Measurements from ENCODE around the gene DMAC2. TPM values are rescaled to one million over a fixed set of nuclear protein-coding genes. Genes with fewer than 3 reads are reported as not detected.
"Not testable (repeated sequence)": the region's sequence is repeated elsewhere in the genome, so short reads cannot be mapped to it uniquely, and the experiment has no call there.

The DMAC2 gene
- polyA plus RNA-seq, 1 donor = 79.4 TPM

DNA sequence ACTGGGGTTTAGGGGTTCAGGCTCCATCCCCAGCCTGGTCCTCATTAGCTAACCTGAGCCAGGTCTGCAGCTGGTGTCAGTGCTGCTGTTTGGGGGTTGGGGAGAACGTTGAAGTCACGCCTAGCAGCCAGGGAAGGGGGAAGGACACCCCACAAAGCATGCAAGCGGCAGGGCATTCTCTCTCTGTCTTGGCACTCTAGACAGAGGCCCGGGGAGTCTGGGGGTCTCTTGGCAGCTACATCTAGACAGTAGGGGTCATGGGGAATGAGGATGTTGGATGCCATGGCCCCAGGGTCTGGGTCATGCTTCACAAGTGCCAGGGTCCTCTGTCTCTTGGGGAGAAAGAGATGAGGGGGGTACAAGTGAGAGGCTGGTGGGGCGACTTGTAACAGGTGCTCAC lies 5.9 kb upstream of the DMAC2 start:
- Histone ChIP-seq H3K4me3 (ENCODE audit: low read length) (no peak overlapping the region), H3K9me3 (ENCODE audit: control insufficient read depth, low read depth, low read length) (no peaks in the 10 kb centered on the region), H3K27me3 (ENCODE audit: control insufficient read depth, insufficient read depth, low read length) (no peaks in the 10 kb centered on the region), H3K4me1 (ENCODE audit: control insufficient read depth, insufficient read depth, low read length) (peaks cover 13% of the 10 kb centered on the region), H3K27ac (ENCODE audit: low read length) (no peak overlapping the region), H3K36me3 (ENCODE audit: control insufficient read depth, insufficient read depth, low read length) (no peaks in the 10 kb centered on the region)
- DNase-seq = no peak
- no CpG with 5 or more reads among the region's 5 CpGs for WGBS (ENCODE audit: insufficient coverage, low lambda C conversion rate)

DNA sequence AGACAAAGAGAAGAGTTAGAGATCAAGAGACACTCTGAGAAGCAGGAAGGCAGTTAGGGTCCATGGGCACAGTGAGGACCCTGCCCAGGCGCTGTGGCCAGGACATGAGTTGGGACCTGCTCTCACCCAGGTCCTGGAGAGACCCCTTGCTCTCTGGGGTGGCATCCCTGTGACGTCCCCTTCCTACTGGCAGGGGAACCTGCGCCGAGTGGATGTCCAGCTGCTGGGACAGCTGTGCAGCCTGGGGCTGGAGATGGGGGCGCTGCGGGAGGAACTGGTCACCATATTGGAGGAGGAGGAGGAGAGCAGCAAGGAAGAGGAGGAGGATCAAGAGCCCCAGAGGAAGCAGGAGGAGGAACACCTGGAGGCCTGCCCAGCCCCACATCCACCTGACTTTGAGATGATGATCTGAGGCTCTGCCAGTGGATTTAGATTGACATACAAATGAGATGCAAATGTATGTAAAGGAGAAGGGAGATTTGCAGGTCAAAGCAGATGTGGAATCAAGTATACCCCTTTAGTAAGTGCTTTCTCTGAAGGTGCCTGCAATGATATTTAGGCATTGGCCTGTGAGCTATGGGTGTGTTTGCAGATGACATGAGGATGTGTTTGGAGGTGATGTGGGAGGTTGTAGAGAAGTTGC lies 4.2 kb upstream of the DMAC2 start:
- Histone ChIP-seq H3K9me3 (ENCODE audit: control insufficient read depth, low read depth, low read length) (no peaks in the 10 kb centered on the region), H3K36me3 (ENCODE audit: control insufficient read depth, insufficient read depth, low read length) (no peaks in the 10 kb centered on the region), H3K4me3 (ENCODE audit: low read length) (peak overlapping the region; percentile 57), H3K27me3 (ENCODE audit: control insufficient read depth, insufficient read depth, low read length) (no peaks in the 10 kb centered on the region), H3K27ac (ENCODE audit: low read length) (peak overlapping the region; percentile 84), H3K4me1 (ENCODE audit: control insufficient read depth, insufficient read depth, low read length) (peaks cover 20% of the 10 kb centered on the region)
- DNase-seq = no peak
- WGBS (ENCODE audit: insufficient coverage, low lambda C conversion rate) = no CpG with 5 or more reads among the region's 6 CpGs

DNA sequence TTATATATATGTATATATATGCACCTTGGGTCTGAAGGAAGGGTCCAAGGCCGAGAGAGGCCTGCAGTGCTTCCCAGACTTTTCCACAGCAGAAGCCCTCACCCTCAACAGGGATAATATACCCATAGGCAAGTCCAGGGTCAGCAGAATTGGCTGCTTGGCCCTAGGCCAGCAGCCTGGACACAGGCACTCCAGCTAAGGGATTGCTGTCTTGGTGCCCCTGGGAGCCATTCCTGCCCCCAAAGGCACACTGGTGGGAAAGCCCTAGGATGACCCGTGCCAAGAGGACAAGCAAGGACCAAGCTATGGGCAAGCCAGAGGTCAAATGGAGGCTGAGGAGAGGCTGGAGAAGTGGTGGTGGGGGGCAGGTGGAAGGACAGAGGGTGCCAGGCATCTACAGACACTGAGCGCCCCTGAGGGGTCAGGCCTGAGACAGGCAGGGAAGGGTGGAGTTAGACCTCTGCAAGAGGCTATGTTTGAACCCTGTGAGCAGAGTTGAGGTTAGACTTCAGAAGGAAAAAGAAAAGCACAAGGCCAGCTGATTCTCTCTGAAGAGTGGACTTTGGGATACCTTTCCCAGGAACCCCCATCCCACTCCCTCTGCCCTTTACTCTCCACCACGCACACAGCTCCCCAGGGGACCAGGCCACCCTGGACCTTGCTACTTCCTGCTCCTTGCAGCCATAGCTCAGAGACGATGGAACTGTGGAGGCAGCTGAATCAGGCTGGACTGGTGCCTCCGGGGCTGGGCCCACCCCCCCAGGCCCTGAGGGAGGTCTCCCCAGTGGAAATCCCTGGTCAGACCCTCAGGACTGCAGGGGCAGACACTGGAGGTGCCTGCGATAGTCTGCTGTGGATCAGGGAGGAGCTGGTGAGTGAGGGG lies 3.0 kb upstream of the DMAC2 start, which contains the start of gene ERICH4:
ERICH4 (plus strand) TSS at position 684 of the 883 bp plus-strand sequence; CDS start at position 698, 14 bp downstream.
- DNase-seq = peak; percentile 91 to 95
- H3K4me3 ChIP-seq (ENCODE audit: low read length) = peak within 1 kb of the TSS; percentile 57
- 43% methylated on average over 1 of the region's 7 CpGs for WGBS (ENCODE audit: insufficient coverage, low lambda C conversion rate)
- peaks cover 3% of the 10 kb centered on the region for H3K36me3 ChIP-seq (ENCODE audit: control insufficient read depth, insufficient read depth, low read length)
- peaks cover 26% of the 10 kb centered on the region for H3K4me1 ChIP-seq (ENCODE audit: control insufficient read depth, insufficient read depth, low read length)
- H3K27ac ChIP-seq (ENCODE audit: low read length) = peak within 1 kb of the TSS; percentile 84
- no peaks in the 10 kb centered on the region for H3K9me3 ChIP-seq (ENCODE audit: control insufficient read depth, low read depth, low read length)
- H3K27me3 ChIP-seq (ENCODE audit: control insufficient read depth, insufficient read depth, low read length) = no peaks in the 10 kb centered on the region

DNA sequence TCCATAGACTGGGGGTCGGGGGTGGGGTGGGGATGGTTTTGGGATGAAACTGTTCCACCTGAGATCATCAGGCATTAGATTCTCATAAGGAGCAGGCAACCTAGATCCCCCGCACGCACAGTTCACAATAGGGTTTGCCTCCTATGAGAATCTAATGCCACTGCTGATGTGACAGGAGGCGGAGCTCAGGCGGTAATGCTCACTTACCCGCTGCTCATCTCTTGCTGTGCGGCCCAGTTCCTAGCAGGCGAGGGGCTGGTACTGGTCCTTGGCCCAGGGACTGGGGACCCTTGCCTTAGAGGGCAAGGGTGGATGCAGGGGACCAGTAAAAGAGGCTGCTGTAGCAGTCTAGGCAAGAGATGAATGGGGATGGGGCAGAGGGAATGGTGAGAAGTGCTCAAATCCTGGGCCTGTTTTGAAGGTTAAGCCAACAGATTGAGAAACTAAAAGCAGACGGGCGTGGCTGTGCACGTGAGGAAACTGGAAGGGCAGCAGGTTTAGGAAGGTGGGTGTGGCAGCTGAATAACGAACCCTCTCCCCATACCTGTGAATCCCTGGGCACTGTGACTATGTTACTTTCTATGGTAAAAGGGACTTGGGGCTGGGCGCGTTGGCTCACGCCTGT lies 1.7 kb upstream of the DMAC2 start:
- 100% methylated on average over 1 of the region's 15 CpGs for WGBS (ENCODE audit: insufficient coverage, low lambda C conversion rate)
- Histone ChIP-seq H3K27me3 (ENCODE audit: control insufficient read depth, insufficient read depth, low read length) (no peaks in the 10 kb centered on the region), H3K9me3 (ENCODE audit: control insufficient read depth, low read depth, low read length) (no peaks in the 10 kb centered on the region), H3K27ac (ENCODE audit: low read length) (peak overlapping the region; percentile 84), H3K4me1 (ENCODE audit: control insufficient read depth, insufficient read depth, low read length) (peaks cover 38% of the 10 kb centered on the region), H3K4me3 (ENCODE audit: low read length) (no peak overlapping the region), H3K36me3 (ENCODE audit: control insufficient read depth, insufficient read depth, low read length) (peaks cover 5% of the 10 kb centered on the region)
- DNase-seq = peak in 1 of 2 donors; percentile 69

DNA sequence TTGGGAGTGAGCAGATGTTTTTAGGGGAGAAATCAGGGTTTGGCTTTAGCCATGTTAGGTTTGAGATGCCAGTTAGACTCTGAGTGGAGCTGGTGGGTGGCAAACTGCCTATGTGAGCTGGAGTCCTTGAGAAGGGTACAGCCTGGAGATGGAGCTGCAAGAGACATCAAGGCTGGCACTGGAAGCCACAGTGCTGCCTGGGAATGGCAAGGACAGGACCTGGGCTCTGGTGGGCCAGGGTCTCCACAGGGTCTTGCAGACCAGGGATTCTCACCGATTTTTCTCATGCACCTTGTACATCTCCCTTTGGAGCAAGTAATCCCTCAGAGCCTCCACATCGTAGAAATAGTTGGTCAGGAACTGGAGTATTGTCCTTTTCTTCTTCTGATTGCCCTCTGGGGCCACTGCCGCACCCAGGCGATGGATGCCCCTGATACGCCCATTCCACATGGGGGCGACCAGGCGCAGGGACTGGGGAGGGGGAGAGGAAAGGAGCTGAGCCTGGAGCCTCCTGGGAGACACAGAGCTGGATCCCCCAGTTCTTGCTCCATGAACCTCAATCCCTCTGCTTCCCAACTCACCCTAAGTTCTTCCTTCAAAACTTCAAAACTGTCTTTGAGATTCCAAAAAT lies 1.7 kb downstream of the DMAC2 start:
- Histone ChIP-seq H3K36me3 (ENCODE audit: control insufficient read depth, insufficient read depth, low read length) (peaks cover 11% of the 10 kb centered on the region), H3K4me1 (ENCODE audit: control insufficient read depth, insufficient read depth, low read length) (peaks cover 53% of the 10 kb centered on the region), H3K4me3 (ENCODE audit: low read length) (no peak overlapping the region), H3K9me3 (ENCODE audit: control insufficient read depth, low read depth, low read length) (no peaks in the 10 kb centered on the region), H3K27me3 (ENCODE audit: control insufficient read depth, insufficient read depth, low read length) (no peaks in the 10 kb centered on the region), H3K27ac (ENCODE audit: low read length) (peak overlapping the region; percentile 94)
- no peak for DNase-seq
- WGBS (ENCODE audit: insufficient coverage, low lambda C conversion rate) = no CpG with 5 or more reads among the region's 7 CpGs

DNA sequence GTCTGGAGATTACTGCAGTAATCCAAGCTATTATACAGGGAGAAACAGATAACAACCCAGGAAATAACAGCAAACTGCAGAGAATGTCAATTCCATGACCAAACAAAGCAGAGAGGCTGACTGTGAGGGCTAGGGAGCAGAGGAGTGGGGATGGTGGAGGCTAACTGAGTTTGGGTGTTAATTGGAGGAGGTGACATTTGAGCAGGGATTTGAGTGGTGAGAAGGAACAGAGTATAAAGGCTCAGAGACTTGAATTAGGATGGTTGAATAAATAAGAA lies 3.1 kb downstream of the DMAC2 start:
- Histone ChIP-seq H3K36me3 (ENCODE audit: control insufficient read depth, insufficient read depth, low read length) (peaks cover 25% of the 10 kb centered on the region), H3K4me1 (ENCODE audit: control insufficient read depth, insufficient read depth, low read length) (peaks cover 50% of the 10 kb centered on the region), H3K9me3 (ENCODE audit: control insufficient read depth, low read depth, low read length) (no peaks in the 10 kb centered on the region), H3K27me3 (ENCODE audit: control insufficient read depth, insufficient read depth, low read length) (no peaks in the 10 kb centered on the region), H3K4me3 (ENCODE audit: low read length) (no peak overlapping the region), H3K27ac (ENCODE audit: low read length) (peak overlapping the region; percentile 94)
- no peak for DNase-seq

DNA sequence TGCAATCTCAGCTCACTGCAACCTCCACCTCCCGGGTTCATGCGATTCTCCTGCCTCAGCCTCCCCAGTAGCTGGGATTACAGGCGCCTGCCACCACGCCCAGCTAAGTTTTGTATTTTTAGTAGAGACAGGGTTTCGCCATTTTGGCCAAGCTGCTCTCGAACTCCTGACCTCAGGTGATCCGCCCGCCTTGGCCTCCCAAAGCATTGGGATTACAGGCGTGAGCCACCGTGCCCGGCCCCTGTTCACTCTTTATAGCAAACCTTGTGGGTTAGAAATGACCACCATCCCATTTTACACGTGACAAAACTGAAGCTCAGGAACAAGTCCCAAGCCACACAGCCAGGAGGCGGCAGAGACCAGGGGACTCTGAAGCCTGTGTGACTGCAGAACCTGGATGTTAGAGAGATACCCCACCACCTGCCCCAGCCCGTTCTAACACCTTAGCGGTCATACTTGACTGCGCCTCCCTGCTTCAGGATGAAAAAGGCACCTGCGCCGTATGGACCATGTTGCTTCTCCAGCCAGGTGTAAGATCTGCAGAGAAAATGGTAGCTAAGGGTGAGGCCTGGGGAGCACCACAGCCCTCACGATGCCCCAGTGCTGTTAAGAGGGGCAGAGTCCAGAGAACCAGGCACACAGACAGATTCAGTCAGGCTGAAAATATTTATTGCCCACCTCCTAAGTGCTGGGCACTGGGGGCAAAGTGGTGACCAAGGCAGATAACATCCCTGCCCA lies 3.6 kb downstream of the DMAC2 start:
- H3K27me3 ChIP-seq (ENCODE audit: control insufficient read depth, insufficient read depth, low read length) = no peaks in the 10 kb centered on the region
- no peak overlapping the region for H3K4me3 ChIP-seq (ENCODE audit: low read length)
- peak overlapping the region; percentile 94 for H3K27ac ChIP-seq (ENCODE audit: low read length)
- WGBS (ENCODE audit: insufficient coverage, low lambda C conversion rate) = no CpG with 5 or more reads among the region's 19 CpGs
- no peaks in the 10 kb centered on the region for H3K9me3 ChIP-seq (ENCODE audit: control insufficient read depth, low read depth, low read length)
- peaks cover 26% of the 10 kb centered on the region for H3K36me3 ChIP-seq (ENCODE audit: control insufficient read depth, insufficient read depth, low read length)
- peaks cover 46% of the 10 kb centered on the region for H3K4me1 ChIP-seq (ENCODE audit: control insufficient read depth, insufficient read depth, low read length)
- DNase-seq = peak; percentile 92 to 96

DNA sequence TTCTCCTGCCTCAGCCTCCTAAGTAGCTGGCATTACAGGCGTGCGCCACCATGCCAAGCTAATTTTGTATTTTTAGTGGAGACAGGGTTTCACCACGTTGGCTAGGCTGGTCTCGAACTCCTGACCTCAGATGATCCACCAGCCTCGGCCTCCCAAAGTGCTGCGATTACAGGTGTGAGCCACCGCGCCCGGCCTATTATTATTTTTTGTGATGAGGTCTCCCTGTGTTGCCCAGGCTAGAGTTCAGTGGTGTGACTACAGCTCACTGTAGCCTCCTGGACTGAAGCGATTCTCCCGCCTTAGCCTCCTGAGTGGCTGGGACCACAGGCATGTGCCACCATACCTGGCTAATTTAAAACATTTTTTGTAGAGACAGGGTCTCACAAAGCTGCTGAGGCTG lies 4.3 kb downstream of the DMAC2 start:
- H3K36me3 ChIP-seq (ENCODE audit: control insufficient read depth, insufficient read depth, low read length) = peaks cover 33% of the 10 kb centered on the region
- H3K4me3 ChIP-seq (ENCODE audit: low read length); H3K27me3 ChIP-seq (ENCODE audit: control insufficient read depth, insufficient read depth, low read length); H3K9me3 ChIP-seq (ENCODE audit: control insufficient read depth, low read depth, low read length); DNase-seq: not testable (repeated sequence)
- peaks cover 45% of the 10 kb centered on the region for H3K4me1 ChIP-seq (ENCODE audit: control insufficient read depth, insufficient read depth, low read length)
- WGBS (ENCODE audit: insufficient coverage, low lambda C conversion rate) = no CpG with 5 or more reads among the region's 11 CpGs
- H3K27ac ChIP-seq (ENCODE audit: low read length) = peak overlapping the region; percentile 94

DNA sequence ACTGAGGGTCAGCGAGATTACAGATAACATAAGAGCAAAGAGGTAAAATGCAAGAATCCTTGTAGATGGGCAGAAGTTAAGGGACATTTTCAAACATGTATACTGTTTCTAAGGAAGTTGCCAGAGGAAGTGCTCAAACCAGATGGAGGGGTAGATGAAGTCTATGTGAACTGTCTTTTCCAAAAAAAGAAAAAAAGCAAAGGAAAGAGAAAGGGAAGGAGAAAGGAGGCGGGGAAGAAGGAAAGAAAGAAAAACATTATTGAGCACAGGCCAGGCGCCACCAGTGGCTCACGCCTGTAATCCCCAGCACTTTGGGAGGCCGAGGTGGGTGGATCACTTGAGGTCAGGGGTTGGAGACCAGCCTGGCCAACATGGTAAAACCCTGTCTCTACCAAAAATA lies 5.3 kb downstream of the DMAC2 start:
- no peaks in the 10 kb centered on the region for H3K27me3 ChIP-seq (ENCODE audit: control insufficient read depth, insufficient read depth, low read length)
- H3K4me3 ChIP-seq (ENCODE audit: low read length) = no peak overlapping the region
- peaks cover 35% of the 10 kb centered on the region for H3K36me3 ChIP-seq (ENCODE audit: control insufficient read depth, insufficient read depth, low read length)
- no peak for DNase-seq
- peaks cover 40% of the 10 kb centered on the region for H3K4me1 ChIP-seq (ENCODE audit: control insufficient read depth, insufficient read depth, low read length)
- no peaks in the 10 kb centered on the region for H3K9me3 ChIP-seq (ENCODE audit: control insufficient read depth, low read depth, low read length)
- no peak overlapping the region for H3K27ac ChIP-seq (ENCODE audit: low read length)
- 90% methylated on average over 2 of the region's 5 CpGs for WGBS (ENCODE audit: insufficient coverage, low lambda C conversion rate)

DNA sequence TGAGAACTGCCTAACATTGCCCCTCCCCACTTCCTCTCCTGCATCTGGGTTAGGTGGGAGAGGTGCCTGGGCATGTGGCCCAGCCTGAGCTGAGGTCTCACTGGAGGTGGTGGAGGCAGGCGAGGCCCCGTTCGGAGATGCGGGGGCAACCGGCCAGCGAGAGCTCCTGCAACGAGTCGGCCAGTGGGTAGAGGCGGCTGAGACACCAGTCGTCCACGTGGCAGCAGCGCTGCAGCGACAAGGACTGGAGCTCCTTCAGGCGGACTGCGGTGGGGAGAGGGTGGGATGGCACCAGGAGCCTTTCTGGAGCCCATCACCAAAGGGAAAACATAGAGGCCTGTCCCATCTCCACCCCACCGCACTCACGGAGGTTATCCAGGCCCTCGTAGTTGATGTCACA lies 6.5 kb downstream of the DMAC2 start:
- H3K36me3 ChIP-seq (ENCODE audit: control insufficient read depth, insufficient read depth, low read length) = peaks cover 38% of the 10 kb centered on the region
- DNase-seq = no peak
- no peaks in the 10 kb centered on the region for H3K27me3 ChIP-seq (ENCODE audit: control insufficient read depth, insufficient read depth, low read length)
- H3K27ac ChIP-seq (ENCODE audit: low read length) = no peak overlapping the region
- H3K4me1 ChIP-seq (ENCODE audit: control insufficient read depth, insufficient read depth, low read length) = peaks cover 50% of the 10 kb centered on the region
- WGBS (ENCODE audit: insufficient coverage, low lambda C conversion rate) = no CpG with 5 or more reads among the region's 18 CpGs
- H3K4me3 ChIP-seq (ENCODE audit: low read length) = no peak overlapping the region
- H3K9me3 ChIP-seq (ENCODE audit: control insufficient read depth, low read depth, low read length) = no peaks in the 10 kb centered on the region

Data from large intestine (tissue), 3 donors.